IMR-90 (cell line): Measurements from ENCODE around the gene SCAF4. TPM values are rescaled to one million over a fixed set of nuclear protein-coding genes. Genes with fewer than 3 reads are reported as not detected.

Experiments
- ATAC-seq: fragments of 200-7000 bp; cut with Tn5 transposase; 2 replicates; pipeline ENCODE4 v1.9.1; 2020; ENCODE audit warnings: low read depth, mild to moderate bottlenecking, moderate library complexity
- BruUV-seq: library from RNA; stranded (reverse); fragments of 400-500 nt; replicated peaks from 2 replicates; lab custom pipeline; 2021; lab: Mats Ljungman, UMichigan
- CTCF ChIA-PET: fragments of 300-600 bp; formaldehyde crosslinking; extraction: SDS; loops from one replicate; lab custom pipeline; 2021; ENCODE audit warnings: antibody characterized with exemption; lab: Yijun Ruan, JAX
- POLR2A ChIA-PET: fragments of 300-600 bp; sonication (Branson Sonifier 250); formaldehyde crosslinking; loops from one replicate; lab custom pipeline; 2022; ENCODE audit warnings: antibody characterized with exemption; ENCODE audit not compliant: unreplicated experiment; lab: Charles Lee
- DNase-seq: peaks from one replicate; pipeline ENCODE4 v3.0.0; 2013
- H2AFZ ChIP-seq: replicated peaks from 2 replicates; pipeline ENCODE3; 2013; ENCODE audit warnings: low read length, mild to moderate bottlenecking; ENCODE audit not compliant: poor library complexity
- H2AK5ac ChIP-seq: 2 replicates; pipeline ENCODE4 v1.6.1; 2013; ENCODE audit warnings: low read depth, low read length, inconsistent platforms
- H2AK9ac ChIP-seq: replicated peaks from 2 replicates; pipeline ENCODE3; 2013; ENCODE audit warnings: mild to moderate bottlenecking, low read depth, low read length, moderate library complexity; ENCODE audit not compliant: poor library complexity
- H2BK120ac ChIP-seq: 2 replicates; pipeline ENCODE4 v1.6.1; 2013; ENCODE audit warnings: low read depth, low read length, inconsistent platforms
- H2BK15ac ChIP-seq: 3 replicates; pipeline ENCODE4 v1.6.1; 2013; ENCODE audit warnings: low read depth, low read length, inconsistent platforms
- H2BK20ac ChIP-seq: 2 replicates; pipeline ENCODE4 v1.6.1; 2013; ENCODE audit warnings: low read depth, mild to moderate bottlenecking, inconsistent platforms, low read length, moderate library complexity
- H2BK5ac ChIP-seq: 2 replicates; pipeline ENCODE4 v1.6.1; 2013; ENCODE audit warnings: mild to moderate bottlenecking, low read depth, low read length, inconsistent platforms; ENCODE audit not compliant: poor library complexity, severe bottlenecking
- H3K14ac ChIP-seq: replicated peaks from 2 replicates; pipeline ENCODE4 v1.6.1; 2013; ENCODE audit warnings: low read depth, low read length, inconsistent platforms
- H3K18ac ChIP-seq: 2 replicates; pipeline ENCODE4 v1.6.1; 2013; ENCODE audit warnings: low read depth, low read length, control low read depth
- H3K23ac ChIP-seq: 2 replicates; pipeline ENCODE4 v1.6.1; 2013; ENCODE audit warnings: low read depth, low read length, inconsistent platforms
- H3K27ac ChIP-seq: 2 replicates; pipeline ENCODE4 v1.5.1; 2013; ENCODE audit warnings: mild to moderate bottlenecking, control low read depth, low read length; ENCODE audit not compliant: insufficient read depth
- H3K27me3 ChIP-seq: 2 replicates; pipeline ENCODE4 v1.6.1; 2013; ENCODE audit warnings: low read length; ENCODE audit not compliant: control insufficient read depth, insufficient read depth
- H3K36me3 ChIP-seq: 2 replicates; pipeline ENCODE4 v1.6.1; 2013; ENCODE audit warnings: low read length, mixed read lengths; ENCODE audit not compliant: control insufficient read depth, insufficient read depth
- H3K4ac ChIP-seq: 2 replicates; pipeline ENCODE4 v1.6.1; 2013; ENCODE audit warnings: low read depth, low read length, inconsistent platforms
- H3K4me1 ChIP-seq: 2 replicates; pipeline ENCODE4 v1.6.1; 2013; ENCODE audit warnings: low read length, mixed read lengths; ENCODE audit not compliant: control insufficient read depth, insufficient read depth
- H3K4me2 ChIP-seq: 2 replicates; pipeline ENCODE4 v1.6.1; 2013; ENCODE audit warnings: low read depth, mild to moderate bottlenecking, control low read depth, low read length, moderate library complexity
- H3K4me3 ChIP-seq: 2 replicates; pipeline ENCODE4 v1.5.1; 2013; ENCODE audit warnings: low read depth, mild to moderate bottlenecking, control low read depth, low read length, moderate library complexity; ENCODE audit not compliant: insufficient read depth
- H3K56ac ChIP-seq: 2 replicates; pipeline ENCODE4 v1.6.1; 2013; ENCODE audit warnings: low read length, inconsistent platforms; ENCODE audit not compliant: insufficient read depth; ENCODE audit errors: extremely low read depth
- H3K79me1 ChIP-seq, 2 experiments: 2 replicates each; pipeline ENCODE4 v1.6.1; 2013; ENCODE audit warnings: low read length in 2 of 2, inconsistent platforms in 1 of 2, low read depth in 1 of 2
- H3K9ac ChIP-seq: 2 replicates; pipeline ENCODE4 v1.6.1; 2013; ENCODE audit warnings: low read depth, low read length, control low read depth
- H3K9me1 ChIP-seq: 2 replicates; pipeline ENCODE4 v1.6.1; 2013; ENCODE audit warnings: low read length, inconsistent platforms; ENCODE audit not compliant: insufficient read depth
- H3K9me3 ChIP-seq: 2 replicates; pipeline ENCODE4 v1.6.1; 2013; ENCODE audit warnings: low read length; ENCODE audit not compliant: control insufficient read depth, insufficient read depth
- H4K20me1 ChIP-seq: 2 replicates; pipeline ENCODE4 v1.6.1; 2013; ENCODE audit warnings: low read length, inconsistent platforms; ENCODE audit not compliant: insufficient read depth
- H4K5ac ChIP-seq: 2 replicates; pipeline ENCODE4 v1.6.1; 2013; ENCODE audit warnings: mild to moderate bottlenecking, low read depth, low read length, control low read depth
- H4K8ac ChIP-seq, 2 experiments: 2 replicates each; pipeline ENCODE4 v1.6.1; 2013; ENCODE audit warnings: low read depth in 2 of 2, low read length in 2 of 2, control low read depth in 1 of 2, inconsistent platforms in 1 of 2
- H4K91ac ChIP-seq: 2 replicates; pipeline ENCODE4 v1.6.1; 2013; ENCODE audit warnings: low read depth, low read length, inconsistent platforms; ENCODE audit not compliant: insufficient read depth
- BHLHE40 ChIP-seq: fragments of 150-350 bp; IDR thresholded peaks from 2 replicates; pipeline ENCODE4 v1.6.1; 2016; ENCODE audit warnings: mild to moderate bottlenecking, low read depth, low read length
- MAFK ChIP-seq: IDR thresholded peaks from 2 replicates; pipeline ENCODE4 v1.6.1; 2012; ENCODE audit warnings: low read depth, low read length, improper control_type of control experiment
- MAZ ChIP-seq: IDR thresholded peaks from 2 replicates; pipeline ENCODE4 v1.6.1; 2012; ENCODE audit warnings: low read depth, mild to moderate bottlenecking, low read length, improper control_type of control experiment, moderate library complexity, borderline replicate concordance
- RCOR1 ChIP-seq: IDR thresholded peaks from 2 replicates; pipeline ENCODE4 v1.6.1; 2012; ENCODE audit warnings: mild to moderate bottlenecking, low read length, improper control_type of control experiment; ENCODE audit not compliant: insufficient replicate concordance
- SMC3 ChIP-seq: fragments of 150-350 bp; IDR thresholded peaks from 2 replicates; pipeline ENCODE4 v1.6.1; 2016; ENCODE audit warnings: low read depth, mild to moderate bottlenecking, antibody characterized with exemption, low read length, moderate library complexity
- USF2 ChIP-seq: fragments of 150-350 bp; IDR thresholded peaks from 2 replicates; pipeline ENCODE4 v1.6.1; 2017; ENCODE audit warnings: mild to moderate bottlenecking, antibody characterized with exemption, low read length, low read depth
- WGBS, 2 experiments: methylation state at CpG; one replicate each; pipeline versions ENCODE4 v1.1.5 to v1.1.7; 2013; ENCODE audit warnings: missing lambda C conversion rate in 2 of 2; ENCODE audit not compliant: insufficient read length in 1 of 2; ENCODE audit errors: extremely low coverage in 2 of 2; 5-methylcytosine and 5-hydroxymethylcytosine counted together
- dilution Hi-C: fragments of 300-500 bp; cut with HindIII; formaldehyde crosslinking; loops from one replicate; pipeline ENCODE4 v1.14.3; 2018; ENCODE audit warnings: low sequenced_read_pairs; ENCODE audit not compliant: unreplicated experiment
- in situ Hi-C: fragments of 300-500 bp; cut with MboI; formaldehyde crosslinking; loops from 3 replicates; pipeline ENCODE4 v1.14.3; 2019; ENCODE audit warnings: low sequenced_read_pairs, inconsistent platforms, mixed read lengths
- intact Hi-C: fragments of 100-400 bp; cut with micrococcal nuclease; formaldehyde crosslinking; loops from 2 replicates; pipeline ENCODE4 v1.10.0; 2022
- polyA plus RNA-seq, 3 experiments: library from polyadenylated mRNA; depleted of rRNA; stranded (reverse); fragments of >200 nt; gene quantifications; 2 replicates each; pipeline ENCODE4 v1.2.3, GENCODE V29; 2012; ENCODE audit warnings: low replicate concordance in 1 of 3
- total RNA-seq: library from RNA; depleted of rRNA; stranded (reverse); fragments of >200 nt; gene quantifications from 2 replicates; pipeline ENCODE4 v1.2.3, GENCODE V29; 2012

The SCAF4 gene
- total and polyA plus RNA-seq, 2 of the 4 experiments (the other 2 are of a cell fraction), result 2.7 to 12.1 TPM

DNA sequence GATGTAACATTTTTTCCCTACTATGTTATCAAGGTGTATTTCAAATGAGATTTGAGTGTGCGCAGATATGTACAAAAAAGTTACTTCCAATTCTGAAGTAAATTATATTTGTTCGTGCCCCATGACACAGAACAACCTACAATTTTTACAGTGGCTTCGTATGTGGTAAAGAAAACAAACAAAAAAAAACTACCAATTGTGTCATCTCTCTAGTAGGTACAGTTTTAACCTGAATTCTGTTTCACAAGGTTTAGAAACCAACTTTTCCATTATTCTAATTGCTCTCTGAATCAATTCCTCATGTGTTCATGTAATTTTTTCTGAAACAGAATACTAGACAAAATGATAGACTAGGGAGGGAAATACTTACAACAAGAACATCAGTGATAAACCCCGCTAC lies 7.4 kb downstream of the SCAF4 start:
- Histone ChIP-seq H3K4ac (no peak overlapping the region), H2AK5ac (no peak overlapping the region), H3K9me1 (peaks cover 4% of the 10 kb centered on the region), H2BK120ac (no peak overlapping the region), H4K91ac (no peak overlapping the region), H3K79me1 (peaks cover 0 to 30% of the 10 kb centered on the region in 2 experiments; a peak in 2 of 4 replicates), H4K8ac (no peak overlapping the region), H3K23ac (no peak overlapping the region), H2BK20ac (no peak overlapping the region), H3K9ac (no peak overlapping the region), H3K9me3 (no peaks in the 10 kb centered on the region), H2AK9ac (no peak overlapping the region), H2BK15ac (no peak overlapping the region), H3K27me3 (no peaks in the 10 kb centered on the region), H3K36me3 (peaks cover 2% of the 10 kb centered on the region), H3K4me3 (no peak overlapping the region), H2BK5ac (no peak overlapping the region), H3K56ac (no peak overlapping the region), H3K4me1 (peaks cover 7% of the 10 kb centered on the region; the same call in 1 of the 2 replicates), H3K27ac (no peak overlapping the region), H3K18ac (no peak overlapping the region), H3K14ac (no peak overlapping the region), H2AFZ (no peak overlapping the region), H4K20me1 (peaks cover 89% of the 10 kb centered on the region), H3K4me2 (no peak overlapping the region), H4K5ac (no peak overlapping the region)
- no CpG with 5 or more reads among the region's 4 CpGs for whole genome bisulfite sequencing, 2 experiments
- no TSS peak for BruUV-seq
- intact Hi-C loops (loop anchor here (5.0 kb wide), 1 partner anchor 57 kb away; no protein-coding TSS in a partner anchor), dilution Hi-C loops (no loop called here), in situ Hi-C loops (no loop called here)
- ChIA-PET CTCF (interaction anchor here (1.3 kb wide), 1 partner anchor 19 kb away, joined by 3 read pairs; no protein-coding TSS in a partner anchor), POLR2A (no interaction called here)
- DNase-seq (no peak), ATAC-seq (no peak)
- TF ChIP-seq MAZ, result no peak
- TF ChIP-seq USF2, result no peak
- no peak for TF ChIP-seq BHLHE40
- TF ChIP-seq MAFK, result no peak
- no peak for TF ChIP-seq SMC3
- no peak for TF ChIP-seq RCOR1
